Activated CD4-positive, alpha-beta T cell treated with anti-CD3 and anti-CD28 coated beads, Interleukin-2, Interleukin-4, amounts not matched to agents 100 ng/mL and 50 ng/mL, durations not matched to agents 16 hours and 8 hours (primary cell): ENCODE data around the gene ACVR1.
"Not testable (repeated sequence)": the region's sequence is repeated elsewhere in the genome, so short reads cannot be mapped to it uniquely, and the experiment has no call there.

Source experiments
- DNase-seq: peaks from one replicate; pipeline ENCODE4 v3.0.0-alpha.2; 2020; ENCODE audit warnings: low spot score

ACVR1 gene

DNA sequence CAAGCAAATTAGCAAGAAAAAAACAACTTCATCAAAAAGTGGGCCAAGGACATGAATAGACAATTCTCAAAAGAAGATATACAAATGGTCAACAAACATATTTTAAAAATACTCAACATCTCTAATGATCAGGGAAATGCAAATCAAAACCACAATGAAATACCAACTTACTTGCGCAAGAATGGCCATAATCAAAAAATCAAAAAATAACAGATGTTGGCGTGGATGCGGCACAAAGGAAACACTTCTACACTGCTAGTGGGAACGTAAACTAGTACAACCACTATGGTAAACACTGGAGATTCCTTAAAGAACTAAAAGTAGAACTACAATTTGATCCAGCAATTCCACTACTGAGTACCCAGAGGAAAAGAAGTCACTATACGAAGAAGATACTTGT is 119.7 kb downstream of the ACVR1 start:
- not testable (repeated sequence) for DNase-seq

DNA sequence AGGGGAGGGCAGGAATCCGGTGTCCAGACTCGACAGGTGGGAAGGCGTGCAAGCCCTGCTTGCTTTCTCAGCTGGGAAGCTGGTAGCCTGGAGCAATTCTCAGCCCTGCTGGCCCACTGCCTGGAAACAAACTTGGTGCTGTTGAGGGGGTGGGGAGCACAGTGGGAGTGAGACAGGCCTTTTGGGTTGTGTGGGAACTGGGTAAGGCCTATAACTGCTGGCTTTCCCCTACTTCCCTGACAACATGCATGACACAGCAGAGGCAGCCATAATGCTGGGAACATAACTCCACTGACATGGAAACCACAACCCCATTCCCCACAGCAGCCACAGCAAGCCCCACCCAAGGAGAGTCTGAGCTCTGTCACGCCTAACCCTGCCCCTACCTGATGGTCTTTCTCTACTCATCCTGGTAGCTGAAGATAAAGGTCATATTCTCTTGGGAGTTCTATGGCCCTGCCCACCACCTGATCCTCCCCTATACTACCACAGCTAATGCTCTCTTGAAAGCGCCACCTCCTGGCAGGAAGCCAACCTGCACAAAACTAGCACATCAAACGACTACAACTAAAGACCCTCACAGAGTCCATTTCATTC is 124.6 kb downstream of the ACVR1 start:
- DNase-seq = no peak

DNA sequence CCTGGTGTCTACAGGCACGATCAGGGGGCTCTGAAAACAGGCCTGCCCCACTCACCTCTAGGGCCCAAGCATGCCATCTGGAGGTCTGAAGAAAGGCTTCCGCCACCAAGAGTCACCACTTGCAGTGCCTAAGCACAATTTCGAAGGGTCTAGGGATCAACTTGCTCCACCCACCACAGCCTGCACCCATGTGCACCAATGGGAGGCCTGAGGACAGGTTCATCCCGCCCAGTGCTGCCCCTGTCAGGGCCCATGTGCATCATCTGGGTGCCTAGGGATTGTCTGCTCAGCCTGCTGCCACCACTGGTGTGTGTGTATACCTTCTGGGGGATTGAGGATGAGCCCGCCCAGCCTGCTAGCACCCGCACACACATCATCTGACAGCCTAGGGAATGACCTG is 126.4 kb downstream of the ACVR1 start:
- no peak for DNase-seq

DNA sequence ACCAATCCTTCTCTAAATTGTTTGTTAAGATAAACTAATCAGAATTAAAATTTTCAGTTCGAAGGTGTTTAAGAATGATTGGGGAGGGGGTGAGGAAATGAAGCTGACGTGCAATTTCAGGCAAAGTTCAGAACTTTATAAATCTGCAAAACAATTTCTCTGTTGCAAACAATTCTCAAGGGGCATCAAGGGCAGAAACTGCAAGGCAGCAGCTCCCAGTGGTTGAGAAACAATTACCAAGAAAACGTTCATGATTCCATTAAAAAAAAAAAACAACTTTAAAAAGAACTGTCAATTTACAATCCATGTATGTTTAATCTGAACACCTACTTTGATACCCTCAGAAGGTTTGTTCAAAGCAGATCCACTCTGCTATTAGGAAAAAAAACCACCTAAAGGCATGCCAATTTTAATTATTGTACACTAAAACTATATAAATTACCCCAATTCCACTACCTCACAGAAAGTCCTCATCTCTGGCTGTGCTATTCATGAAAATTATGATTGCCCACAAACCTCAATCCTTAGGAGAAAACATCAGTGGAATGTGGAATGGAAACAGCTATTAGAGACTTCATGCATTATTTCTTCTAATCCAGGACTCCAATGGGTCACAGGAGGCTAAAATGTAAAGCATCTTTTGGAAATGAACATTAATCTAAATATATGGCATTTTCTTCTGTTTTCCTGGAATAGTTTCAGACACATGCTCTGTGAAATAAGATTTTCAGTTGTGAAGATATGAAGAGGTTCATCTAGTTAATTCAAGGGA is 127.6 kb downstream of the ACVR1 start:
- no peak for DNase-seq

DNA sequence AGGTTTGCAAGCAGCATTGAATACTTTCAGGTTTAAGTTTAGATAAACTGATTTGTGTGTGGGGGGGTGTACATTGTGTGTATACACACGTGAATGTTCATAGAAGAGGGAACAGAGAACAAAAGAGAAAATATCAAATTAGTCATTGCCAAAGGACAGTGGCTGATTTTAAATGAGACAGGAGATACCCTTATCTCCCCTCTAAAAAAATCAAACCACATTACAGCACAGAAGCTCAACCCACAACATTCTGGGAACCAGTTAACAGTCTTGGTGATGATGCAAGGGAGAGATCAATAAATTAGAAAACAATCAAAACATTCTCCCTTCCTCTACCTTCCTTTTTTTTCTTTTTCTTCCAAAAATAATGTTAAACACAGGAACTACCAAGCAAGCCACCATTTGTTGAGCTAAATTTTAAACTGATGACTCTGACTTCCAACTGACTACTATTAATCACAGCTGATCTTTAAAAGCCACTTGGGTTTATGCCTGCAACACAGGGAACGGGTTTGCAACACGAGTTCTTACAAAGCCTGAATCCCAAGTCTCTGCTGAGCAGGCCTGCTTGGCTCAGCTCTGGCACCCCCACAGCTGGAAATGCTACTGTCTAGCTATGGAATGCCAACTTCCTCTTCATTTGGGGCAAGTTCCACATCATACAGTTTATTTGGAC is 128.3 kb downstream of the ACVR1 start:
- no peak for DNase-seq

DNA sequence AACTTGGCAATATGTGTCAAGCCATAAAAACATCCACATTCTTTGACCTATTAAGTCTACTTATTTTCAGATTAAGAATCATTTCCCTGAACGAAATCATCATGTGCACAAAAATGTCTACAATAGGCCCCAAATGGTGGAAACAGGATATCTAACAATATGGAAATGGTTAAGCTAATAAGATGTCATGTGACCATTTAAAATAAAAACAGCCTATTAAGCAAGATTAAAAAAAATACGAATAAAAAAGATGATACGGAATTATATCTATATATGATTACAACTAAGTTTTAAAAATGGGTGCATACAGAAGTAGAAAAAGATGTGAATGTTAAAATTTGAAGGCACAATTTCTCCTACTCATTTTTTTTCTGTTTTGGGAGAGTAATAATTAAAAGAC is 128.8 kb downstream of the ACVR1 start:
- no peak for DNase-seq

DNA sequence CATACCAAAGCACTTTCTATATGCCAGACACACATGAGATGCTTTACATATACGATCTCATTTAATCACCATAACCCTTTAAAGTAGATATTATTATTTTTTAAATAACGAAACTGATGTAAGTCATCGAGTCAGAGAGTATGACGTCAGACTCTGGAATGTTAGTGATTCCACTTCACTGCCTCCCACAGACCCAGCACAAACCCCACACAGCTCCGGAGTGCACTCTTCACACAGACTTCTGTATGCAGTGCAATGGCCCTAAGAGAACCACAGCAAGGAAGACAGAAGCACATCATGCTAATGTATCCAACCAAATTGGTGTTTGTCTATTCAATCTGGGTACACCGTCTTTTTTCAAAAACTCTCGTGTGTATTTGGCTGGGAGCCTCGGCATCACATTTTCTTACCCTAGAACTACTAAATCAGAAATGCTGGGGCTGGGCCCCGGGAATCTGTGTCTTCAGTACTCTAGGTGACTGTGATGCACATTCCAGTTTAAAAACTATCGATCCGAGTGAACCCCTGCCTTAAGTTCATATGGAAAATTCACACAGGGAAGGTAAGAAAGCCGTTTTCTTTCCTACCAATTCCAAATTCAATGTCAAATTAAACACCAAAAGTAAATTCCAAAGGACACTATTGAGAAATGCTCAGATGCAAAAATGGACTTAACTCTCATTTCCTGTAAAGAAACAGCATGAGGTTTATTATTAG is 129.7 kb downstream of the ACVR1 start:
- DNase-seq = no peak

DNA sequence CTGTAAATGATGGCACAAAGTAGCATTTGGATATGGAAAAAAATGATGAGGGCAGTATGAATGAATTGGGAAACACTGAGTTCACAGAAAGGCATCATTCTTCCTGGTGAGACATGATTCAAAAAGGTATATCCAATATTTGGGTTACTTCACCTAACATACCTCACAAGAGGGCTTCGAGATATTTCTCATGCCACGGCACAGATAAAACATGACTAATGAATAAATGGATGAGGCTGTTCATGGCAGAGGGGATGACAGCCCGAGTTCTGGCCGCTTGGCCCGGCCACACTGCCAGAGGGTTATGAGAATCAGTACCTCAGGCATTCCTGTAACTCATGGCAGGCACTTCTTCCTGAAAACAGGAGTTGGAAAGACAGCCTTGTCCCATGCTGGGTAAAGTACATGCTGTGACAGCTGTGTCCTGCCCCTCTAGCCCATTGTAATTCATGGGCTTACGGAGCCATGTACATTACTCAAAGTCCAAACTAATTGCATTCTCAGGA is 131.5 kb downstream of the ACVR1 start:
- DNase-seq = no peak

DNA sequence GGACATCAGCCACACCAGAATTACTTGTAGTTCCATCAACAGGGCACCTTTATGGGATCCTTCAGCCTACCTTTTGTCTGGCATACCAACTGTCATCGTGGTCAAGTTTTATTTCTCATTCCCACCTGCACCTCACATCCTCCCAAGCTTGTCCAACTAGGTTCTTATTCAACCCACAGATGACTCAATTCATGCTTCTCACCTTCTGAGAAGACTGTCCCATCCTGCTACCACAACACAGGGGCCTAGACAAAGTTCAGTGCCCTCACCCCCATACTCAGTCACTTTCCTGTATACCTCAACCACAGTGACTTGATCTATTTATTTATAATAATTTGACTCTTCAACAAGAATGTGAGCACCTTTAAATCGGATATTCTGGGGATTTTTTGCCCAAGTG is 133.1 kb downstream of the ACVR1 start:
- DNase-seq = peak; percentile 51

DNA sequence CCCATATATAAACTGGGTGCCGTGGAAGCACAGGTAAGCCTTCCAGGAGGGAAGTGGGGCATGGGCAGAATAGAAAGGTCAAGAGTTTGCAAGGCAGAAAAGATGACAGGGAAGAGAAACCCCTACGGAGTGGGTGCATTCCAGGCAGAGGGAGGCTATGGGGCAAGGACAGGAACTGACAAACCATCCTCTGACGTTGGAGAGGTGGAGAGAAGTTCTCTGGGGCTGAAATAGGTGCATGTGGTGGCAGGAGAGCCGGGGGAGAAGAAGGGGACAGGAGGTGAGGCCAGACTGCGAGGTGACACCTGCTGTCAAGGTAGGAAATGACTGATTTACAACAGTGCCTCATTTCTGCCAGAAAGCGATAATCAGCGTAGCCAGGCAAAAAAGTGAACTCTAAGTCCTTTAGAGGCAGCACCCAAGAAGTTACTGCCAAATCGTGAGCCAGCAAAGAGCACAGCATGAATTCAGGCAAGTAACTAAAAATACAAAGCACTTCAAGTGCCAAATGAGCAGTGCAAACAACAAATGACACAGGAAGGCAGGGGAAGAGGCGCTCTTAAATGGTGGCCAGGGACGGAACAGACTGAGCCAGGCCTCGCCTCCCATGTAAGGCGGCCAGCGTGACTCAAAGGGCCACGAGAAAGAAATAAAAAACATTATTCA is 134.2 kb downstream of the ACVR1 start:
- no peak for DNase-seq

DNA sequence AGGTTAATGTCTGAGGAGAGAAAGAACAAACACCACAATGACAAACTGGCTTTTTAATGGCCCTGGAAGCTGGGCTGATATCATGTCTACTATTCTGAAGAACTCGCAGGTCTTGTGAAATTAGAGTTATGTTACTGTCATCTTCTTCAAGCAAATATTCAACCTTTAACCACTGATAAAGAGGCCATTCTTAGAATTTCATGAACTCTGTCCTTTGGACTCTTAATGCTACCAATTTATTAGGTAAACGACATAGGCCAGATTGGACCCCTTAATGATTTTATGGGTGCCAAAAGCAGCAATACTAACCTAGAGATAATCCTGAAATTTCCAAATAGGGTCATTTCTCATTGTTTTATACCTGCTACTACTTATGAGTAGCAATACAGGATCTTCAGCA is 138.5 kb downstream of the ACVR1 start:
- no peak for DNase-seq

DNA sequence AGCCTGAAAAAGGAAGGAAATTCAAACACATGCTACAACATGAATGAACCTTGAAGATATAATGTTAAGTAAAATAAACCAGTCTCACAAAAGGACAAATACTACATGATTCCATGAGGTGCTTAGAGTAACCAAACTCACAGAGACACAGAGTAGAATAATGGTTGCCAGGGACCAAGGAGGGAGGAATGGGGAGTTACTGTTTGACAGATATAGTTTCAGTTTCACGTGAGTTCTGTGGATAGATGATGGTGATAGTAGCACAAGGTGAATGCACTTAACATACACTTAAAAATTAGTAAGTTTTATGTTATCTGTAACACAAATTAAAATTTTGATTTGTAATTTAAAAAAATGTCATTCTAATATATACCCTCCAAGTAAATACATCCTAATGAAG is 140.6 kb downstream of the ACVR1 start:
- DNase-seq = no peak

DNA sequence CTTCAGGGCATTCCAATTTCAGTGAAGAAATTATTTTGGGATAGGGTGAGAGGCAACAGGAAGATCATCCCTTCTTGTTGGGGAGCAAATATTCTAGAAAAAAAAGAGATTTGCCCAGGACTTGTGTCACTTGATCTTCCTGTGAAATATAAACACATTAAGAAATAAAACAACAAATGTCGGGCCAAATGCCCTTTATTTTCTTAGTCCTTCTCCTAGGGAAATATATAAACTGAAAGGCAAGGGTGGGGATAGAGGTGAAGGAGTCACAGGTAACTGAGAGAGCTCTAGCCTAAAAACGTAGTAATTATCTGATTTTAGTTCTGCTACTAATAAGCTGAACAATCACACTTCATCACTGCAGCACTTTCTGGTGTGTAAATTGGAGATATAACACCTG is 142.9 kb downstream of the ACVR1 start:
- DNase-seq = no peak

DNA sequence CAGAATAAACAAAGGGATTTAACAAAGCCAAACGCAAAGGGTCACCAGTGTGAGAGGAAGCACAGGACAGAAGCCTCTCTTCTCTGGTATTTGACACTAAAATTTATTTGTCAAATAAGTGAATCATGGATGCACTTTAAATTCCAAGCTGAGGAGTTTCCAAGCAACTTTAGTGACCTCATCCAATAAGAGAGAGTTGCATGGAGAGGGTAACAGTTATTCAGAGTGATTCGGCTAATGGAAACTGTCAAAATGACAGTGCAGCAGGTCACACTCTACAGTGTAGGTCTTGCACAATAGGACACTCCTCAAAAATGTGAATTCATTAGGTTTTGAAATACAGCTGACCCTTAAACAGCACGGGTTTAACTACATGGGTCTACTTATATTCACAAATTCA is 143.5 kb downstream of the ACVR1 start:
- DNase-seq = no peak

DNA sequence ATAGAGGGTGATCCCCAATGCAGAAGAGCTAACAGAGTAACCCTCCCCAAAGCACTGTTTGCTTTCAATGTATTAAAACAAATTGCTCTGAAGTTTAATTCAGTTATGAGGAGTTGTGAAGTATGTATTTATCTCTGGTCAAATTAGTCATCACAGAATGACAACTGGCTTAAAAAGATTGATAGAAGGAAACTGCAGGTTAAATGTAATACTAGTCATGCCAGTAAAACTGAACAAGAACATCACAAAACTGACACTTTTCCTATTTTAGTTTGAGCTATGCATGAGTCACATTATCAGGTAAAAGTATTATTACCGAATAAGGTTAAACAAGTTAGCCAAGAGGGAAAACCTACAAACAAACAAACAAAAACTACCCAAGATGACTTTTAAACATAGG is 148.4 kb downstream of the ACVR1 start:
- no peak for DNase-seq

DNA sequence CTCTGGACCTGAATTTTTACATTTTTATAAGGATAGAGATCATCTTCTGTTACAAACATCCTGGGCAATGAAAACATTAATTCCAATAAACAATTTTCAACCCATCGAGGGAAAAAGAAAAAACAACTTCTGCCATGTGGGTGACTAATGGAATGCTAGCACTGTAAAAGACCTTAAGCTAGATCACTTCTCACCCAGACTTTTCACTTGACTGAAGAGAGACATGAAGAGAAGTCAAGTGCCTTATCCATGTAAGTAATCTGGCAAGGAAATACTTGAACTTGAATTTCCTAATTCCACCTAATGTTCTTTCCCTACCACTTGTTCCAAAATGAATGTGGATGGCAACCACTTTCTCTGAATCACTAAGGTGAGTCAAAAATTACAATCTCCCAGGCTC is 149.2 kb downstream of the ACVR1 start:
- no peak for DNase-seq

DNA sequence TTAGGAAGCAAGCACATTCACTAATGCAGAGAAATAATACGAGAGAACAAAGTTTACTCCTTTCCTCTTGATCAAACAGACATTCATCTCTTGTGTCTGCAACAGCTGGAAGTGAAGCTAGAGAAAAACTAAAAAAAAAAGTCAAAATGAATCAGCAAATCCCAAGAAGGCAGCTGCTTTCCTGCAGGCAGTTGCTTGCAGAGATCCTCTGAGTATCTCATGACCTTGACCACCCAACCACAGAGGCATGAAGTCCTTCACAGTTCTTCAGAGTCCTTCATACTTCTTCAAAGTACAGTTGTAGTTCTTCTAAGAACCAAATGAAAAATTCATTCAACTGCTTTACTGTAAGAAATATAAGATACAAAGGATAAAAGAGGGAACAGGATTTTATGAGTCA is 150.3 kb downstream of the ACVR1 start:
- DNase-seq = no peak

DNA sequence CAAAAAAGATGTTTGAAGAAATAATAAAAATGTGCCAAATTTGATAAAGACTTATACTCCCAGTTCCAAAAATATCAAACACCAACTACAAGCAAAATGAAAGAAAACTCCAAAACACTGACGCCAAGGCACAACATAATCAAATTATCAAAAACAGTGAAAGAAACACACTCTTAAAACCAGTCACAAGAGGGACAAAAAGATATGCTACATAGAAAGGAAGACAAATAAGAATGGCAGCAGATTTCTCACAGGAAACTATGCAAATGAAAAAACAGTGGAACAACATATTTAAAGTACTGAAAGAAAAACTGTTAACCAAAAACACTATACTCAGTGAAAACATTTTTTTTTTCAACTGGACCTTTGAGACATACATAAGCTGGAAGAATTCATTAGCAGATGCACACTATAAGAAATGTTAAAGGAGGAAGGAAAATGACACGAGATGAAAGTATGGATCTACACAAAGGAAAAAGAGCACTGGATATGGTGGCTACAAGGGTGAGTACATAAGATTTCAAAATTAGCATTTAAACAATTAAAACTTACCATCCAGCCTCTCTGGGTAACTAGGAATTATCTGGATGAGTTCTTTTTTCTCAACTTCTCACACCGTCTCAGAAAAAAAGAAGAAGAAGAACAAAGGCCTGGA is 153.4 kb downstream of the ACVR1 start:
- no peak for DNase-seq

DNA sequence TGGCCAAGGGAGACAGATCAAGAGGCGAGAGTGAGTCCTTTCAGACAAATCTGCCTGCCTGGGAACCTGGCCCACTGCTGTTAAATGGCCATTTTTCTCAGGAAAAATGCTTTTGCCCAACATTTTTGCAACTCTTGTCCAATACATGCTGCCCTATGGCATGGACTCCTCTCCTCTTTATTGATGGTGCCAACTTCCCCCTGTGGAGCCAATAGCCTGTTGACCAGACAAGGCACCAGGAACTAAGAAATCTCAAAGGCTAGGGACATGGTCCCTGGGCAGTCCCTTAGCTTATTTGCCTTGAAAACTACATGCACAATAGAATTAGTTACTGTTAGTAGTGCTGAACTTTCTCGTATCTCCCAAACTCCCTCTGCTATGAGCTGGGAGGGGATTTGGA is 155.6 kb downstream of the ACVR1 start:
- DNase-seq = no peak

DNA sequence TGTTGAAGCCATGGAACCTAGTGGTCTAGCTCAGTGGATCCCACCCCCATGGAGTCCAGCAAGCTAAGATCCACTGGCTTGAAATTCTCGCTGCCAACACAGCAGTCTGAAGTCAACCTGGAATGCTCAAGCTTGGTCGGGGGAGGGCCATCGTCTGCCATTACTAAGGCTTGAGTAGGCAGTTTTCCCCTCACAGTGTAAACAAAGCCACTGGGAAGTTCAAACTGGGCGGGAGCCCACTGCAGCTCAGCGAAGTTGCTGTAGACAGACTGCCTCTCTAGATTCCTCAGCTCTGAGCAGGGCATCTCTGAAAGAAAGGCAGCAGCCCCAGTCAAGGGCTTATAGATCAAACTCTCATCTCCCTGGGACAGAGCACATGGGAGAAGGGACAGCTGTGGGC is 171.5 kb downstream of the ACVR1 start:
- not testable (repeated sequence) for DNase-seq

DNA sequence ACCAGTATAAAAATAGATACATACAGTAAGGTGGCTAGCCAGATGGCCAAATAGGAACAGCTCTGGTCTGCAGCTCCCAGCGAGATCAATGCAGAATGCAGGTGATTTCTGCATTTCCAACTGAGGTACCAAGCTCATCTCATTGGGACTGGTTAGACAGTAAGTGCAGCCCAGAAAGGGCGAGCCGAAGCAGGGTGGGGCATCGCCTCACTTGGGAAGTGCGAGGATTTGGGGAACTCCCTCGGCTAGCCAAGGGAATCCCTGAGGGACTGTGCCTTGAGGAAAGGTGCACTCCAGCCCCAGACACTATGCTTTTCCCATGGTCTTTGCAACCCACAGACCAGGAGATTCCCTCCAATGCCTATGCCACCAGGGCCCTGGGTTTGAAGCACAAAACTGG is 172.0 kb downstream of the ACVR1 start:
- not testable (repeated sequence) for DNase-seq

DNA sequence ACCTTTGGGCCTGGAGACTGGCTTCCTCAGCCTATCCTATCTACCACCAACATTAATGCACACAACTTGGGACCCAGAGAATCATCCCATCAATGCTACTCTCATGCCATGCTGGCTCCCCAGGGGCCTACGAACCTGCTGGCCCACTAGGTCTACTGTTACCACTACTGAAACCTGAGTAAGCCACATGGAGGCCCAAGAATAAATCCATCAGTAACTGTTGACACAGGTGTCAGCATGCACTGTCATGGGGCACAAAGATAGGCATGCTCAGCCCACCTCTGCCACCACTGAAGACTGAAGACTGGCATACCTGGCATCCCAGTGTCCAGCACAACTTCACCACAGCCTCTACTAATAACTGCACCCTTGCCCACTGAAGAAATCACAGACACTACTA is 176.3 kb downstream of the ACVR1 start:
- DNase-seq = no peak
